HG03354 (cell line): ENCODE measurements around the gene NOXA1.
"Not testable (repeated sequence)": the region's sequence is repeated elsewhere in the genome, so short reads cannot be mapped to it uniquely, and the experiment has no call there.

Experiments
- ATAC-seq: cut with Tn5 transposase; IDR thresholded peaks from one replicate; pipeline ENCODE4 v1.9.1; 2021; ENCODE audit warnings: mild to moderate bottlenecking; ENCODE audit not compliant: unreplicated experiment, poor library complexity, severe bottlenecking

Gene NOXA1

GRCh38 chr9:137450539-137451222, 27.5 kb downstream of the NOXA1 start:
- ATAC-seq, result not testable (repeated sequence)

- not testable (repeated sequence) for ATAC-seq
Observed at GRCh38 chr9:137451264-137452005, 28.2 kb downstream of the NOXA1 start.

GRCh38 chr9:137452006-137452760, 29.0 kb downstream of the NOXA1 start:
- ATAC-seq, result no peak

GRCh38 chr9:137452761-137453642, 29.8 kb downstream of the NOXA1 start:
- ATAC-seq, result no peak

GRCh38 chr9:137453643-137454081, 30.5 kb downstream of the NOXA1 start:
- ATAC-seq, result peak; percentile 65

GRCh38 chr9:137454145-137454596, 31.0 kb downstream of the NOXA1 start:
- ATAC-seq, result peak; percentile 34

- no peak for ATAC-seq
Observed at GRCh38 chr9:137454597-137455358, 31.6 kb downstream of the NOXA1 start.

- ATAC-seq, result no peak
Observed at GRCh38 chr9:137455359-137455991, 32.3 kb downstream of the NOXA1 start.

GRCh38 chr9:137456061-137456863, 33.1 kb downstream of the NOXA1 start:
- no peak for ATAC-seq

- ATAC-seq, result no peak
Observed at GRCh38 chr9:137456864-137457405, 33.7 kb downstream of the NOXA1 start.

GRCh38 chr9:137457406-137458193, 34.4 kb downstream of the NOXA1 start:
- no peak for ATAC-seq

- ATAC-seq, result peak; percentile 10
Observed at GRCh38 chr9:137458194-137459151, 35.3 kb downstream of the NOXA1 start.

- peak; percentile 64 for ATAC-seq
Observed at GRCh38 chr9:137459152-137459600, 36.0 kb downstream of the NOXA1 start, which contains the start of gene NSMF. NSMF (minus strand) TSS chr9:137459334; CDS start chr9:137459102, 232 bp downstream.

GRCh38 chr9:137459601-137460362, 36.6 kb downstream of the NOXA1 start:
- no peak for ATAC-seq
